Liver (tissue), 9 donors: ENCODE measurements around the gene XDH. TPM values are rescaled to one million over a fixed set of nuclear protein-coding genes. Genes with fewer than 3 reads are reported as not detected.

ENCODE experiments used
- DNase-seq: peaks from one replicate; pipeline ENCODE4 v3.0.0-alpha.2; 2017; ENCODE audit warnings: low spot score
- H3K27ac ChIP-seq, 2 donors: one replicate each; pipeline ENCODE4 v1.7.0; 2013; ENCODE audit warnings: inconsistent platforms in 2 of 2, low read length in 2 of 2, control low read depth in 1 of 2, low read depth in 1 of 2, mild to moderate bottlenecking in 1 of 2
- H3K27me3 ChIP-seq, 4 donors: one replicate each; pipeline versions ENCODE4 v1.6.1 to v1.7.0; 2013; ENCODE audit warnings: low read length in 3 of 4, inconsistent platforms in 1 of 4, mild to moderate bottlenecking in 1 of 4, moderate library complexity in 1 of 4; ENCODE audit not compliant: control insufficient read depth in 4 of 4, insufficient read depth in 4 of 4
- H3K36me3 ChIP-seq, 4 donors: one replicate each; pipeline versions ENCODE4 v1.6.1 to v1.7.0; 2013; ENCODE audit warnings: low read length in 3 of 4, mild to moderate bottlenecking in 3 of 4, low read depth in 1 of 4, moderate library complexity in 1 of 4; ENCODE audit not compliant: control insufficient read depth in 4 of 4, insufficient read depth in 3 of 4
- H3K4me1 ChIP-seq, 4 donors: one replicate each; pipeline versions ENCODE4 v1.6.1 to v1.7.0; 2013; ENCODE audit warnings: low read length in 3 of 4, mild to moderate bottlenecking in 3 of 4, moderate library complexity in 1 of 4; ENCODE audit not compliant: control insufficient read depth in 4 of 4, insufficient read depth in 4 of 4
- H3K4me3 ChIP-seq, 3 donors: one replicate each; pipeline versions ENCODE4 v1.6.1 to v1.7.0; 2013; ENCODE audit warnings: low read length in 3 of 3, control low read depth in 1 of 3, low read depth in 1 of 3, mild to moderate bottlenecking in 1 of 3
- H3K9ac ChIP-seq, 2 donors: one replicate each; pipeline ENCODE4 v1.7.0; 2013; ENCODE audit warnings: low read length in 2 of 2, mild to moderate bottlenecking in 2 of 2, moderate library complexity in 2 of 2, control low read depth in 1 of 2, low read depth in 1 of 2
- H3K9me3 ChIP-seq, 4 donors: one replicate each; pipeline versions ENCODE4 v1.6.1 to v1.7.0; 2013; ENCODE audit warnings: low read length in 3 of 4; ENCODE audit not compliant: control insufficient read depth in 4 of 4
- ATF3 ChIP-seq: IDR thresholded peaks from 2 replicates; pipeline ENCODE4 v1.6.1; 2016; ENCODE audit warnings: antibody characterized with exemption
- EGR1 ChIP-seq, 2 donors: IDR thresholded peaks; 2 replicates each; pipeline ENCODE4 v1.6.1; 2016 to 2018; ENCODE audit warnings: antibody characterized with exemption in 2 of 2, low read depth in 2 of 2
- FOXA1 ChIP-seq: IDR thresholded peaks from 2 replicates; pipeline ENCODE4 v1.6.1; 2016; ENCODE audit warnings: antibody characterized with exemption
- FOXA2 ChIP-seq: IDR thresholded peaks from 2 replicates; pipeline ENCODE4 v1.6.1; 2016; ENCODE audit warnings: antibody characterized with exemption
- GABPA ChIP-seq, 2 donors: IDR thresholded peaks in 1 of 2; conservative IDR thresholded peaks in 1 of 2; 2 replicates each; pipeline ENCODE4 v1.6.1; 2016; ENCODE audit warnings: antibody characterized with exemption in 2 of 2, mild to moderate bottlenecking in 1 of 2, moderate library complexity in 1 of 2
- HNF4A ChIP-seq, 2 donors: conservative IDR thresholded peaks; 2 replicates each; pipeline ENCODE4 v1.6.1; 2016; ENCODE audit warnings: antibody characterized with exemption in 2 of 2, mild to moderate bottlenecking in 2 of 2
- NR2F2 ChIP-seq: IDR thresholded peaks from 2 replicates; pipeline ENCODE4 v1.6.1; 2016; ENCODE audit warnings: antibody characterized with exemption
- REST ChIP-seq: IDR thresholded peaks from 2 replicates; pipeline ENCODE4 v1.6.1; 2016; ENCODE audit warnings: antibody characterized with exemption, mild to moderate bottlenecking
- RXRA ChIP-seq, 2 donors: IDR thresholded peaks; 2 replicates each; pipeline ENCODE4 v1.6.1; 2017 to 2018; ENCODE audit warnings: antibody characterized with exemption in 2 of 2, mild to moderate bottlenecking in 1 of 2
- SP1 ChIP-seq: IDR thresholded peaks from 2 replicates; pipeline ENCODE4 v1.6.1; 2018; ENCODE audit warnings: antibody characterized with exemption, mild to moderate bottlenecking
- TAF1 ChIP-seq: conservative IDR thresholded peaks from 2 replicates; pipeline ENCODE4 v1.6.1; 2016; ENCODE audit warnings: antibody characterized with exemption, mild to moderate bottlenecking
- YY1 ChIP-seq: IDR thresholded peaks from 2 replicates; pipeline ENCODE4 v1.6.1; 2016; ENCODE audit warnings: antibody characterized with exemption, mild to moderate bottlenecking
- ZBTB33 ChIP-seq: IDR thresholded peaks from 2 replicates; pipeline ENCODE4 v1.6.1; 2016; ENCODE audit warnings: antibody characterized with exemption
- WGBS: extraction: QIAGEN DNeasy Blood & Tissue Kit; methylation state at CpG from one replicate; pipeline ENCODE4 v1.1.7; 2013; 5-methylcytosine and 5-hydroxymethylcytosine counted together
- polyA plus RNA-seq, 2 donors: library from polyadenylated mRNA; stranded (reverse) in 1 of 2; unstranded in 1 of 2; fragments of 200-250 nt in 1 of 2; fragments of >200 nt in 1 of 2; fragmentation: Nextera tagmentation in 1 of 2; extraction: Ambion mirVana in 1 of 2; gene quantifications; one replicate each; pipeline versions ENCODE4 v1.2.1 to v1.2.3, GENCODE V29; 2013 to 2015
- total RNA-seq, 2 donors: library from RNA; depleted of rRNA; stranded (reverse); fragments of >200 nt; gene quantifications; one replicate each; pipeline ENCODE4 v1.2.3, GENCODE V29; 2014
- TF ChIP-seq, protein P1 (sequence below): IDR thresholded peaks from 2 replicates; pipeline ENCODE4 v1.6.1; 2016; ENCODE audit warnings: antibody characterized with exemption
- donor health status: healthy.
- donor health status: healthy.
- donor health status: healthy.
- donor health status: healthy.
- donor health status: healthy.

The XDH gene
- total and polyA plus RNA-seq, 4 donors, result 6.8 to 76.6 (median 12.0) TPM

- H3K4me1 ChIP-seq, result peaks cover 7 to 30% (median 26%) of the 10 kb centered on the region in 4 donors
- H3K9ac ChIP-seq, result no peak overlapping the region
- 95% methylated on average over 1 of the region's 1 CpG for WGBS
- TF ChIP-seq RXRA (IDR thresholded peaks at IDR 0.05) (no peak), GABPA (IDR thresholded peaks at IDR 0.05 in 1 of 2, conservative IDR thresholded peaks at IDR 0.05 in 1 of 2) (no peak), FOXA1 (no peak), EGR1 (IDR thresholded peaks at IDR 0.05; ENCODE audit: low read depth in 2 of 2) (no peak), YY1 (no peak), SP1 (no peak), FOXA2 (no peak), ZBTB33 (no peak), NR2F2 (no peak), HNF4A (conservative IDR thresholded peaks at IDR 0.05) (no peak), REST (no peak)
- TF ChIP-seq, protein P1, sequence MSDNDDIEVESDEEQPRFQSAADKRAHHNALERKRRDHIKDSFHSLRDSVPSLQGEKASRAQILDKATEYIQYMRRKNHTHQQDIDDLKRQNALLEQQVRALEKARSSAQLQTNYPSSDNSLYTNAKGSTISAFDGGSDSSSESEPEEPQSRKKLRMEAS, result no peak
- H3K9me3 ChIP-seq, result no peaks in the 10 kb centered on the region
- DNase-seq, result no peak
- H3K4me3 ChIP-seq, result no peak overlapping the region
- H3K27me3 ChIP-seq, result no peaks in the 10 kb centered on the region
- peaks cover 0 to 24% (median 17%) of the 10 kb centered on the region in 4 donors for H3K36me3 ChIP-seq
- H3K27ac ChIP-seq, result no peak overlapping the region
These were observed 12.2 kb downstream of the XDH start for GRCh38 chr2:31402388-31402787.

DNA sequence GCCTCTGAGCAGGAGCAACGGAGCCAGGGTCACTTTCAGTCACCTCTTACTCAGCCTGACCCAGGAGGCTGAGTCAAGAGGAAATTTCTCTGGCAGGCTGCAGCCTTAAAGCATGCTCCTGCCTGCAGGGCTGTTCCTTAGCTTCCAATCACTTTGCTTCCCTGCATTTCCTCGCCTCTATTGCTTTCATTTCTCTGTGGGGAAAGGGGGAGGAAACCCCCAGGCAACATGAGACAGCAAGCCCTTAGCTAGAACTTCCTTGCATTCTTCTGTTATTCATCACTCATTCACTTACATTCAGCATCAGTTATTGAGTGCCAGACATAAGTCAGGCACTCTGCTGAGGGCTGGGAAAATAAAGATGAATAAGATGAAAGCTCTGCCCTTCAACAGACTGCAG is 13.0 kb downstream of the XDH start:
- H3K4me3 ChIP-seq, result no peak overlapping the region
- no peaks in the 10 kb centered on the region for H3K27me3 ChIP-seq
- H3K9ac ChIP-seq, result no peak overlapping the region
- 74% methylated on average over 2 of the region's 2 CpGs for WGBS
- no peak for DNase-seq
- peaks cover 0 to 24% (median 17%) of the 10 kb centered on the region in 4 donors for H3K36me3 ChIP-seq
- H3K27ac ChIP-seq, result no peak overlapping the region
- no peaks in the 10 kb centered on the region for H3K9me3 ChIP-seq
- TF ChIP-seq ZBTB33 (no peak), ATF3 (no peak), HNF4A (conservative IDR thresholded peaks at IDR 0.05) (no peak), NR2F2 (no peak), GABPA (IDR thresholded peaks at IDR 0.05 in 1 of 2, conservative IDR thresholded peaks at IDR 0.05 in 1 of 2) (no peak), EGR1 (IDR thresholded peaks at IDR 0.05; ENCODE audit: low read depth in 2 of 2) (no peak), SP1 (no peak), RXRA (IDR thresholded peaks at IDR 0.05) (no peak), TAF1 (no peak)
- peaks cover 7 to 30% (median 22%) of the 10 kb centered on the region in 4 donors for H3K4me1 ChIP-seq
